Ovary (tissue), 3 donors: ENCODE results near the gene MUC21.

Experiments
- EP300 ChIP-seq: sonication (generic); formaldehyde crosslinking; IDR thresholded peaks from one replicate; pipeline ENCODE4 v1.6.1; 2017; ENCODE audit warnings: antibody characterized with exemption
- POLR2A ChIP-seq: fragments of 450-650 bp; IDR thresholded peaks from one replicate; pipeline ENCODE4 v1.6.1; 2017; ENCODE audit warnings: antibody characterized with exemption, mild to moderate bottlenecking, moderate library complexity
- TF ChIP-seq, protein P1 (sequence below), 3 donors: fragments of 450-650 bp in 2 of 3; fragments of 200-600 bp in 1 of 3; IDR thresholded peaks; one replicate each; pipeline versions ENCODE4 v1.5.1 to v1.8.0; 2016 to 2022; ENCODE audit warnings: antibody characterized with exemption in 3 of 3, mild to moderate bottlenecking in 1 of 3
- donor health status: DM: no; HTN: no; CAD: no.

GRCh38 chr6:30951907-30952469, 31.5 kb upstream of the MUC21 start:
- TF ChIP-seq, protein P1, sequence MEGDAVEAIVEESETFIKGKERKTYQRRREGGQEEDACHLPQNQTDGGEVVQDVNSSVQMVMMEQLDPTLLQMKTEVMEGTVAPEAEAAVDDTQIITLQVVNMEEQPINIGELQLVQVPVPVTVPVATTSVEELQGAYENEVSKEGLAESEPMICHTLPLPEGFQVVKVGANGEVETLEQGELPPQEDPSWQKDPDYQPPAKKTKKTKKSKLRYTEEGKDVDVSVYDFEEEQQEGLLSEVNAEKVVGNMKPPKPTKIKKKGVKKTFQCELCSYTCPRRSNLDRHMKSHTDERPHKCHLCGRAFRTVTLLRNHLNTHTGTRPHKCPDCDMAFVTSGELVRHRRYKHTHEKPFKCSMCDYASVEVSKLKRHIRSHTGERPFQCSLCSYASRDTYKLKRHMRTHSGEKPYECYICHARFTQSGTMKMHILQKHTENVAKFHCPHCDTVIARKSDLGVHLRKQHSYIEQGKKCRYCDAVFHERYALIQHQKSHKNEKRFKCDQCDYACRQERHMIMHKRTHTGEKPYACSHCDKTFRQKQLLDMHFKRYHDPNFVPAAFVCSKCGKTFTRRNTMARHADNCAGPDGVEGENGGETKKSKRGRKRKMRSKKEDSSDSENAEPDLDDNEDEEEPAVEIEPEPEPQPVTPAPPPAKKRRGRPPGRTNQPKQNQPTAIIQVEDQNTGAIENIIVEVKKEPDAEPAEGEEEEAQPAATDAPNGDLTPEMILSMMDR (IDR thresholded peaks at IDR 0.05) = no peak
- TF ChIP-seq POLR2A = no peak
- TF ChIP-seq EP300 = no peak
